Mucosa of stomach (tissue), 1 donor: Measurements from ENCODE around the gene CHTOP.
A peak's percentile ranks its signal among the peaks of the same experiment; 100 is the strongest.
"Not testable (repeated sequence)": the region's sequence is repeated elsewhere in the genome, so short reads cannot be mapped to it uniquely, and the experiment has no call there.

Experiments used
- H3K27me3 ChIP-seq: one replicate; pipeline ENCODE4 v1.7.0; 2013; ENCODE audit warnings: mild to moderate bottlenecking, low read length; ENCODE audit not compliant: control insufficient read depth, insufficient read depth
- H3K36me3 ChIP-seq: one replicate; pipeline ENCODE4 v1.7.0; 2013; ENCODE audit warnings: low read length; ENCODE audit not compliant: control insufficient read depth, insufficient read depth
- H3K4me1 ChIP-seq: one replicate; pipeline ENCODE4 v1.7.0; 2013; ENCODE audit warnings: mild to moderate bottlenecking, low read length; ENCODE audit not compliant: control insufficient read depth, insufficient read depth
- H3K4me3 ChIP-seq: one replicate; pipeline ENCODE4 v1.7.0; 2013; ENCODE audit warnings: low read length
- H3K9ac ChIP-seq: one replicate; pipeline ENCODE4 v1.7.0; 2013; ENCODE audit warnings: mild to moderate bottlenecking, low read length, moderate library complexity
- H3K9me3 ChIP-seq: one replicate; pipeline ENCODE4 v1.7.0; 2013; ENCODE audit warnings: mild to moderate bottlenecking, low read length, moderate library complexity; ENCODE audit not compliant: control insufficient read depth
- donor health status: Pancreatic carcinoma.

Gene CHTOP

GRCh38 chr1:153628638-153629342 lies 5.1 kb upstream of the CHTOP start:
- Histone ChIP-seq H3K9me3 (no peaks in the 10 kb centered on the region), H3K4me1 (peaks cover 40% of the 10 kb centered on the region), H3K9ac (no peak overlapping the region), H3K36me3 (no peaks in the 10 kb centered on the region), H3K27me3 (no peaks in the 10 kb centered on the region), H3K4me3 (no peak overlapping the region)

GRCh38 chr1:153629343-153629665 lies 4.6 kb upstream of the CHTOP start:
- Histone ChIP-seq H3K4me1 (peaks cover 40% of the 10 kb centered on the region), H3K4me3 (no peak overlapping the region), H3K9me3 (no peaks in the 10 kb centered on the region), H3K27me3 (no peaks in the 10 kb centered on the region), H3K36me3 (no peaks in the 10 kb centered on the region), H3K9ac (no peak overlapping the region)

- Histone ChIP-seq H3K27me3 (no peaks in the 10 kb centered on the region), H3K4me3 (no peak overlapping the region), H3K9me3 (no peaks in the 10 kb centered on the region), H3K36me3 (no peaks in the 10 kb centered on the region), H3K9ac (no peak overlapping the region), H3K4me1 (peaks cover 40% of the 10 kb centered on the region)
These were observed 3.9 kb upstream of the CHTOP start for GRCh38 chr1:153629971-153630370.

- Histone ChIP-seq H3K9me3 (no peaks in the 10 kb centered on the region), H3K4me1 (peaks cover 41% of the 10 kb centered on the region), H3K36me3 (no peaks in the 10 kb centered on the region), H3K9ac (no peak overlapping the region), H3K27me3 (no peaks in the 10 kb centered on the region), H3K4me3 (no peak overlapping the region)
These were observed 3.5 kb upstream of the CHTOP start for GRCh38 chr1:153630384-153630783.

GRCh38 chr1:153631047-153632022 lies 2.5 kb upstream of the CHTOP start:
- H3K4me3 ChIP-seq, result no peak overlapping the region
- no peaks in the 10 kb centered on the region for H3K36me3 ChIP-seq
- no peaks in the 10 kb centered on the region for H3K27me3 ChIP-seq
- H3K9ac ChIP-seq, result no peak overlapping the region
- H3K9me3 ChIP-seq, result no peaks in the 10 kb centered on the region
- H3K4me1 ChIP-seq, result peaks cover 46% of the 10 kb centered on the region

- Histone ChIP-seq H3K36me3 (peaks cover 7% of the 10 kb centered on the region), H3K4me3 (peak overlapping the region; percentile 50), H3K9ac (peak overlapping the region; percentile 99)
These were observed 609 bp upstream of the CHTOP start for GRCh38 chr1:153633161-153633753.

GRCh38 chr1:153635872-153636271 lies 2.0 kb downstream of the CHTOP start:
- H3K9ac ChIP-seq, result no peak overlapping the region
- peaks cover 46% of the 10 kb centered on the region for H3K4me1 ChIP-seq
- H3K4me3 ChIP-seq, result no peak overlapping the region
- H3K36me3 ChIP-seq, result peaks cover 7% of the 10 kb centered on the region
- no peaks in the 10 kb centered on the region for H3K27me3 ChIP-seq
- no peaks in the 10 kb centered on the region for H3K9me3 ChIP-seq

More at GRCh38 chr1:153633161-153633753, 609 bp upstream of the CHTOP start:
- Histone ChIP-seq H3K27me3 (no peaks in the 10 kb centered on the region), H3K4me1 (peaks cover 46% of the 10 kb centered on the region), H3K9me3 (no peaks in the 10 kb centered on the region)

GRCh38 chr1:153636312-153636711 lies 2.4 kb downstream of the CHTOP start:
- H3K4me3 ChIP-seq, result no peak overlapping the region
- no peaks in the 10 kb centered on the region for H3K9me3 ChIP-seq
- H3K27me3 ChIP-seq, result no peaks in the 10 kb centered on the region
- peaks cover 42% of the 10 kb centered on the region for H3K4me1 ChIP-seq
- peaks cover 7% of the 10 kb centered on the region for H3K36me3 ChIP-seq
- H3K9ac ChIP-seq, result no peak overlapping the region

- Histone ChIP-seq H3K36me3 (peaks cover 10% of the 10 kb centered on the region), H3K9me3 (no peaks in the 10 kb centered on the region), H3K4me3 (no peak overlapping the region), H3K27me3 (no peaks in the 10 kb centered on the region), H3K4me1 (peaks cover 32% of the 10 kb centered on the region), H3K9ac (no peak overlapping the region)
These were observed 4.4 kb downstream of the CHTOP start for GRCh38 chr1:153638261-153638660.

GRCh38 chr1:153639280-153639679 lies 5.4 kb downstream of the CHTOP start:
- H3K9ac ChIP-seq, result no peak overlapping the region
- peaks cover 30% of the 10 kb centered on the region for H3K4me1 ChIP-seq
- H3K27me3 ChIP-seq, result no peaks in the 10 kb centered on the region
- H3K36me3 ChIP-seq, result peaks cover 10% of the 10 kb centered on the region
- no peak overlapping the region for H3K4me3 ChIP-seq
- H3K9me3 ChIP-seq, result no peaks in the 10 kb centered on the region

GRCh38 chr1:153640213-153640612 lies 6.3 kb downstream of the CHTOP start:
- H3K9me3 ChIP-seq, H3K27me3 ChIP-seq, H3K4me3 ChIP-seq, H3K9ac ChIP-seq: not testable (repeated sequence)
- Histone ChIP-seq H3K4me1 (peaks cover 30% of the 10 kb centered on the region), H3K36me3 (peaks cover 11% of the 10 kb centered on the region)

- peaks cover 15% of the 10 kb centered on the region for H3K36me3 ChIP-seq
These were observed 7.0 kb downstream of the CHTOP start for GRCh38 chr1:153640861-153641260.

More at GRCh38 chr1:153640861-153641260, 7.0 kb downstream of the CHTOP start:
- peaks cover 24% of the 10 kb centered on the region for H3K4me1 ChIP-seq
- no peak overlapping the region for H3K4me3 ChIP-seq
- no peak overlapping the region for H3K9ac ChIP-seq
- H3K27me3 ChIP-seq, result no peaks in the 10 kb centered on the region
- no peaks in the 10 kb centered on the region for H3K9me3 ChIP-seq
